ENCODE measurements around the gene ANTKMT.

- TF ChIP-seq ZBTB7A (IDR thresholded peaks at IDR 0.05; ENCODE audit: low read depth), result no peak
- TF ChIP-seq YY1 (IDR thresholded peaks at IDR 0.05; ENCODE audit: low read depth), result no peak
- no peak for TF ChIP-seq REST (IDR thresholded peaks at IDR 0.05; ENCODE audit: low read depth)
- no peak for TF ChIP-seq EP300 (IDR thresholded peaks at IDR 0.05; ENCODE audit: borderline replicate concordance)
- no peak for TF ChIP-seq NFIC (IDR thresholded peaks at IDR 0.05)
- TF ChIP-seq CEBPB (IDR thresholded peaks at IDR 0.05), result no peak
- no peak for TF ChIP-seq EGR1 (IDR thresholded peaks at IDR 0.05)
- no peak for TF ChIP-seq TCF12 (IDR thresholded peaks at IDR 0.05; ENCODE audit: low read depth)
- TF ChIP-seq MAX (IDR thresholded peaks at IDR 0.05), result no peak
- TF ChIP-seq TAF1 (IDR thresholded peaks at IDR 0.05; ENCODE audit: low read depth), result no peak
These were observed 44.9 kb upstream of the ANTKMT start for GRCh38 chr16:675884-676564.
